DMS79 treated with DMSO at 0.1 percent for 48 hours (cell line): ENCODE measurements around the gene ARHGAP30.
A peak's percentile ranks its signal among the peaks of the same experiment; 100 is the strongest.
"Not testable (repeated sequence)": the region's sequence is repeated elsewhere in the genome, so short reads cannot be mapped to it uniquely, and the experiment has no call there.

ENCODE experiments used
- DNase-seq: peaks from one replicate; lab custom pipeline; 2025; lab: John Stamatoyannopoulos, UW

ARHGAP30 gene

GRCh38 chr1:161069731-161070270 is at the start of gene ARHGAP30:
Gene ARHGAP30, minus strand, starts transcription at chr1:161069891. Its CDS starts 267 bp downstream, at chr1:161069624.
- no peak for DNase-seq

- DNase-seq, result peak; percentile 79
Measured at GRCh38 chr1:161117759-161118581, 48.3 kb upstream of the ARHGAP30 start, which contains the start of the genes NIT1 and PFDN2. Gene NIT1, plus strand, starts transcription at chr1:161118105. Its CDS starts 72 bp downstream, at chr1:161118177. Gene PFDN2, minus strand, starts transcription at chr1:161118037. Its CDS starts 11 bp downstream, at chr1:161118026.

GRCh38 chr1:161115961-161116360 is 46.3 kb upstream of the ARHGAP30 start:
- DNase-seq, result not testable (repeated sequence)

GRCh38 chr1:161115132-161115711 is 45.5 kb upstream of the ARHGAP30 start:
- DNase-seq, result no peak

GRCh38 chr1:161114556-161114955 is 44.9 kb upstream of the ARHGAP30 start:
- no peak for DNase-seq

- no peak for DNase-seq
Measured at GRCh38 chr1:161113915-161114314, 44.2 kb upstream of the ARHGAP30 start.

GRCh38 chr1:161111527-161111926 is 41.8 kb upstream of the ARHGAP30 start:
- DNase-seq, result no peak

GRCh38 chr1:161111117-161111516 is 41.4 kb upstream of the ARHGAP30 start:
- DNase-seq, result no peak

GRCh38 chr1:161106431-161106830 is 36.7 kb upstream of the ARHGAP30 start:
- no peak for DNase-seq

GRCh38 chr1:161100556-161100955 is 30.9 kb upstream of the ARHGAP30 start:
- DNase-seq, result no peak

GRCh38 chr1:161099090-161099802 is 29.6 kb upstream of the ARHGAP30 start:
- DNase-seq, result no peak

- DNase-seq, result peak; percentile 81
Measured at GRCh38 chr1:161098210-161099068, 28.7 kb upstream of the ARHGAP30 start, which contains the start of gene KLHDC9. Gene KLHDC9, plus strand, starts transcription at chr1:161098361. Its CDS starts 175 bp downstream, at chr1:161098536.

GRCh38 chr1:161096530-161096929 is 26.8 kb upstream of the ARHGAP30 start:
- no peak for DNase-seq

- no peak for DNase-seq
Measured at GRCh38 chr1:161096015-161096414, 26.3 kb upstream of the ARHGAP30 start.

GRCh38 chr1:161095230-161095629 is 25.5 kb upstream of the ARHGAP30 start:
- no peak for DNase-seq

GRCh38 chr1:161094481-161094880 is 24.8 kb upstream of the ARHGAP30 start:
- DNase-seq, result no peak

GRCh38 chr1:161092621-161093028 is 22.9 kb upstream of the ARHGAP30 start:
- DNase-seq, result no peak

GRCh38 chr1:161091796-161092507 is 22.3 kb upstream of the ARHGAP30 start:
- DNase-seq, result no peak

GRCh38 chr1:161091093-161091492 is 21.4 kb upstream of the ARHGAP30 start:
- DNase-seq, result no peak

GRCh38 chr1:161090617-161091016 is 20.9 kb upstream of the ARHGAP30 start:
- no peak for DNase-seq

- no peak for DNase-seq
Measured at GRCh38 chr1:161089938-161090337, 20.2 kb upstream of the ARHGAP30 start.
